Activated T-helper 1 cell treated with anti-CD3 and anti-CD28 coated beads, Interleukin-2, amount 50 U/mL, for 16 hours (primary cell): Measurements from ENCODE around the gene USP3.
"Not testable (repeated sequence)": the region's sequence is repeated elsewhere in the genome, so short reads cannot be mapped to it uniquely, and the experiment has no call there.

ENCODE experiments used
- DNase-seq, 2 donors: peaks; one replicate each; pipeline ENCODE4 v3.0.0-alpha.2; 2020; ENCODE audit warnings: low read depth in 1 of 2, low spot score in 1 of 2

Gene USP3

GRCh38 chr15:63605036-63605435, 100.6 kb downstream of the USP3 start:
- DNase-seq: no peak

GRCh38 chr15:63605816-63606215, 101.4 kb downstream of the USP3 start:
- peak; percentile 33 to 41 for DNase-seq

- no peak for DNase-seq
Observed at GRCh38 chr15:63606308-63606707, 101.9 kb downstream of the USP3 start.

GRCh38 chr15:63608989-63609388, 104.6 kb downstream of the USP3 start:
- DNase-seq: no peak

GRCh38 chr15:63609448-63609847, 105.1 kb downstream of the USP3 start:
- DNase-seq: no peak

- peak in 1 of 2 donors; percentile 58 for DNase-seq
Observed at GRCh38 chr15:63610209-63610841, 105.9 kb downstream of the USP3 start.

GRCh38 chr15:63611177-63611576, 106.8 kb downstream of the USP3 start:
- DNase-seq: no peak

GRCh38 chr15:63612300-63612699, 107.9 kb downstream of the USP3 start:
- no peak for DNase-seq

- DNase-seq: no peak
Observed at GRCh38 chr15:63615935-63616334, 111.5 kb downstream of the USP3 start.

GRCh38 chr15:63617147-63617546, 112.8 kb downstream of the USP3 start:
- not testable (repeated sequence) for DNase-seq

GRCh38 chr15:63617627-63618026, 113.2 kb downstream of the USP3 start:
- not testable (repeated sequence) for DNase-seq

- not testable (repeated sequence) for DNase-seq
Observed at GRCh38 chr15:63620760-63621159, 116.4 kb downstream of the USP3 start.

GRCh38 chr15:63623232-63623969, 119.0 kb downstream of the USP3 start:
- DNase-seq: no peak

- DNase-seq: no peak
Observed at GRCh38 chr15:63626955-63627354, 122.6 kb downstream of the USP3 start.

- DNase-seq: no peak
Observed at GRCh38 chr15:63628123-63628822, 123.9 kb downstream of the USP3 start.

- no peak for DNase-seq
Observed at GRCh38 chr15:63630036-63630751, 125.8 kb downstream of the USP3 start.

- DNase-seq: no peak
Observed at GRCh38 chr15:63633312-63633711, 128.9 kb downstream of the USP3 start.

- DNase-seq: no peak
Observed at GRCh38 chr15:63634154-63634553, 129.8 kb downstream of the USP3 start.

GRCh38 chr15:63636518-63637061, 132.2 kb downstream of the USP3 start:
- DNase-seq: no peak

- DNase-seq: no peak
Observed at GRCh38 chr15:63638839-63639238, 134.4 kb downstream of the USP3 start.

- DNase-seq: no peak
Observed at GRCh38 chr15:63640146-63640545, 135.8 kb downstream of the USP3 start.
